ENCODE measurements around the gene HEY2.

- TF ChIP-seq CSDC2 (CRISPR knock-in tag; IDR thresholded peaks at IDR 0.05) (no peak), ARNTL (CRISPR knock-in tag; IDR thresholded peaks at IDR 0.05; ENCODE audit: borderline replicate concordance, low read depth) (no peak), PPARA (CRISPR knock-in tag; IDR thresholded peaks at IDR 0.05; ENCODE audit: borderline replicate concordance) (no peak), PATZ1 (CRISPR knock-in tag; IDR thresholded peaks at IDR 0.05; ENCODE audit: borderline replicate concordance) (no peak), ISL1 (CRISPR knock-in tag; IDR thresholded peaks at IDR 0.05) (no peak)
Measured at GRCh38 chr6:125807293-125807692, 57.9 kb downstream of the HEY2 start.
